Upper lobe of right lung (tissue), 1 donor: Measurements from ENCODE around the gene OR56B1. TPM values are rescaled to one million over a fixed set of nuclear protein-coding genes. Genes with fewer than 3 reads are reported as not detected.
"Not testable (repeated sequence)": the region's sequence is repeated elsewhere in the genome, so short reads cannot be mapped to it uniquely, and the experiment has no call there.

Experiments used
- ATAC-seq: fragments of 200-7000 bp; cut with Tn5 transposase; one replicate; pipeline ENCODE4 v1.9.1; 2020; ENCODE audit warnings: mild to moderate bottlenecking, moderate library complexity
- DNase-seq: peaks from one replicate; pipeline ENCODE4 v3.0.0-alpha.2; 2020
- H3K27ac ChIP-seq: fragments of 200-600 bp; one replicate; pipeline ENCODE4 v1.8.0; 2022
- H3K27me3 ChIP-seq: fragments of 200-600 bp; one replicate; pipeline ENCODE4 v1.8.0; 2022; ENCODE audit warnings: mild to moderate bottlenecking
- H3K36me3 ChIP-seq: fragments of 200-600 bp; one replicate; pipeline ENCODE4 v1.8.0; 2022
- H3K4me1 ChIP-seq: fragments of 200-600 bp; one replicate; pipeline ENCODE4 v1.8.0; 2022
- H3K4me3 ChIP-seq: fragments of 200-600 bp; one replicate; pipeline ENCODE4 v1.8.0; 2022; ENCODE audit warnings: mild to moderate bottlenecking
- H3K9me3 ChIP-seq: fragments of 200-600 bp; one replicate; pipeline ENCODE4 v1.8.0; 2022
- CTCF ChIP-seq: fragments of 200-600 bp; IDR thresholded peaks from one replicate; pipeline ENCODE4 v1.8.0; 2022; ENCODE audit warnings: antibody characterized with exemption
- intact Hi-C: fragments of 100-400 bp; cut with DNase I; formaldehyde crosslinking; loops from one replicate; pipeline ENCODE4 v1.11.0; 2022
- long read RNA-seq: library from polyadenylated mRNA; unstranded; transcript quantifications from one replicate; pipeline ENCODE4 v2.0.0, GENCODE V29; 2021
- total RNA-seq: library from RNA; stranded (reverse); fragmentation: NEBNext Ultra II Directional; extraction: Animal tissue kit (Norgen Biotek cat#: 25700); gene quantifications from one replicate; pipeline ENCODE4 v1.2.1, GENCODE V29; 2021
- donor health status: DM: no; HTN: yes; CAD: no; lungs with severe emphysema.

OR56B1 gene, protein sequence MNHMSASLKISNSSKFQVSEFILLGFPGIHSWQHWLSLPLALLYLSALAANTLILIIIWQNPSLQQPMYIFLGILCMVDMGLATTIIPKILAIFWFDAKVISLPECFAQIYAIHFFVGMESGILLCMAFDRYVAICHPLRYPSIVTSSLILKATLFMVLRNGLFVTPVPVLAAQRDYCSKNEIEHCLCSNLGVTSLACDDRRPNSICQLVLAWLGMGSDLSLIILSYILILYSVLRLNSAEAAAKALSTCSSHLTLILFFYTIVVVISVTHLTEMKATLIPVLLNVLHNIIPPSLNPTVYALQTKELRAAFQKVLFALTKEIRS
- 0.17 TPM for total RNA-seq
- long read RNA-seq = 0 reads

DNA sequence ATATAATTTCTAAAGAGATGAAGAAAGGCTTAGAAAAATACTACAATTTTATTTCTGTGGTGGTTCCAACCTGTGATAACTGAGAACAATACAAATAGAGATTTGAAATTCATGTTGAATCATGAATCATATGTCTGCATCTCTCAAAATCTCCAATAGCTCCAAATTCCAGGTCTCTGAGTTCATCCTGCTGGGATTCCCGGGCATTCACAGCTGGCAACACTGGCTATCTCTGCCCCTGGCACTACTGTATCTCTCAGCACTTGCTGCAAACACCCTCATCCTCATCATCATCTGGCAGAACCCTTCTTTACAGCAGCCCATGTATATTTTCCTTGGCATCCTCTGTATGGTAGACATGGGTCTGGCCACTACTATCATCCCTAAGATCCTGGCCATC is at the start of gene OR56B1:
Gene OR56B1 (plus strand): TSS at position 53 of the 400 bp plus-strand sequence. CDS start 69 bp downstream, at position 122.
- Histone ChIP-seq H3K27ac (no peak within 1 kb of the TSS), H3K36me3 (no peaks in the 10 kb centered on the region), H3K27me3 (no peaks in the 10 kb centered on the region), H3K4me3 (no peak within 1 kb of the TSS), H3K4me1 (no peaks in the 10 kb centered on the region), H3K9me3 (no peaks in the 10 kb centered on the region)
- DNase-seq = no peak
- no peak for TF ChIP-seq CTCF
- no peak for ATAC-seq
- intact Hi-C loops = no loop called here

- intact Hi-C loops = no loop called here
- DNase-seq (no peak), ATAC-seq (no peak)
- Histone ChIP-seq H3K27me3 (no peaks in the 10 kb centered on the region), H3K9me3 (no peaks in the 10 kb centered on the region), H3K4me1 (peaks cover 15% of the 10 kb centered on the region), H3K27ac (peak overlapping the region; percentile 94), H3K36me3 (no peaks in the 10 kb centered on the region), H3K4me3 (no peak overlapping the region)
- no peak for TF ChIP-seq CTCF
These were observed 47.8 kb upstream of the OR56B1 start for GRCh38 chr11:5688482-5688881.

- peaks cover 15% of the 10 kb centered on the region for H3K4me1 ChIP-seq
- TF ChIP-seq CTCF = no peak
- no peaks in the 10 kb centered on the region for H3K36me3 ChIP-seq
- H3K9me3 ChIP-seq = no peaks in the 10 kb centered on the region
- DNase-seq = peak; percentile 69
- ATAC-seq = peak; percentile 88
- no peaks in the 10 kb centered on the region for H3K27me3 ChIP-seq
- H3K27ac ChIP-seq = peak within 1 kb of the TSS; percentile 94
- intact Hi-C loops = no loop called here
- H3K4me3 ChIP-seq = peak within 1 kb of the TSS; percentile 70
These were observed 46.7 kb upstream of the OR56B1 start, which contains the start of gene TRIM22 for GRCh38 chr11:5689551-5689983. TRIM22 (plus strand) TSS chr11:5689790; CDS start chr11:5696233, 6,443 bp downstream.

DNA sequence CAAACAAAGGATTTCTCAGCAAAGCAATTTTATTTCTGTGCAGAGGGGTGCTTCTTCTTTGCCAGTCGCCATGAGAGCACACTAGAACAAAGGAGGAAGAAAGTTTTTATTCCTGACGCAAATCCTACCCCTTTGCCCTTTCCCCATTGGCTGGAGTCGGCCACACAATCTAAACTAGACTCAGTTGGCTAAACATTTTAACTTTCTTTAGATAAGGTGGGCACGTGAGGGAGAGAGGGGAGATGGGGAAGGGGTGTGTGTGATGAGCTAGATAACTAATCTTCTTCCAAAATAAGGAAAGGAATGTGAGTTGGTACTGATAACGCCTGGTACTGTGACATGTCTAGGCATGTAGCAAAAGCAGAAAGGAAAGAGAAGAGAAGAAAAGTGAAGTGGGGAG is 46.0 kb upstream of the OR56B1 start:
- Histone ChIP-seq H3K27ac (peak overlapping the region; percentile 94), H3K27me3 (no peaks in the 10 kb centered on the region), H3K36me3 (no peaks in the 10 kb centered on the region), H3K9me3 (no peaks in the 10 kb centered on the region), H3K4me3 (peak overlapping the region; percentile 70), H3K4me1 (peaks cover 13% of the 10 kb centered on the region)
- DNase-seq (no peak), ATAC-seq (peak; percentile 63)
- no peak for TF ChIP-seq CTCF
- intact Hi-C loops = no loop called here

DNA sequence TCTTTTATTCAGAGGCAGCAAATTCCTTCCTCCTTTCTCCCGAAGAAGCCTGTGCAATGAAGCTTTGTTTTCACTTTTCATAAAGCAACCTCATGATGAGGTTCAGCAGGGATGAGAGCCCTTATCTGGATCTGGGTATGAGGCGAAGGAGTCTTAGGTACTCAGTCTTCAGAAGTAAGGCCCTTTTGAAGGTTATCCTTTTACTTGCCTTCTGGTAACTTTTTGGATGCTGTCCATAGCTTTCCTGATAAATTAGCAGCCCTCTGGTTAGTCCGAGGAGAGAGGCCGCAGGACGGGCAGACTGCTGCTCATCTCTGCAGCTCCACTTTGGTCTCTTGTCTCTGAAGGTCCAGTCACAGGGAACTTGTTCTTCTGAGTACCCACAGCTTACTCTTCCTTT is 45.5 kb upstream of the OR56B1 start:
- ATAC-seq (peak; percentile 8), DNase-seq (no peak)
- peak overlapping the region; percentile 94 for H3K27ac ChIP-seq

GRCh38 chr11:5691238-5691963 is 44.8 kb upstream of the OR56B1 start:
- H3K4me1 ChIP-seq = peaks cover 15% of the 10 kb centered on the region
- peak overlapping the region; percentile 70 for H3K4me3 ChIP-seq
- H3K36me3 ChIP-seq, H3K27me3 ChIP-seq, intact Hi-C loops, H3K9me3 ChIP-seq, DNase-seq, ATAC-seq: not testable (repeated sequence)
- peak overlapping the region; percentile 94 for H3K27ac ChIP-seq

More for the DNA sequence above, 45.5 kb upstream of the OR56B1 start:
- intact Hi-C loops = no loop called here
- Histone ChIP-seq H3K4me3 (peak overlapping the region; percentile 70), H3K9me3 (no peaks in the 10 kb centered on the region), H3K27me3 (no peaks in the 10 kb centered on the region), H3K4me1 (peaks cover 9% of the 10 kb centered on the region), H3K36me3 (no peaks in the 10 kb centered on the region)
- no peak for TF ChIP-seq CTCF
